ENCODE results near the gene TMEM63B. TPM values are rescaled to one million over a fixed set of nuclear protein-coding genes. Genes with fewer than 3 reads are reported as not detected.

The TMEM63B gene
- total RNA-seq, 6 experiments from 2014 or later = 30.6 to 41.0 (median 36.8) TPM

- 48% methylated on average over 2 of the region's 3 CpGs for WGBS (ENCODE audit: insufficient coverage, low coverage, low lambda C conversion rate, missing lambda C conversion rate)
- DNase-seq (no peak), ATAC-seq (no peak)
- H3K4me1 ChIP-seq = peaks cover 0 to 72% (median 31%) of the 10 kb centered on the region in 4 donors
- H3K9me3 ChIP-seq = no peaks in the 10 kb centered on the region
- intact Hi-C loops (cut with DNase I) = no loop called here
- no peak overlapping the region for H3K27ac ChIP-seq
- TF ChIP-seq CTCF (IDR thresholded peaks at IDR 0.05) (peak; percentile 6 to 21 (median 8)), POLR2A (IDR thresholded peaks at IDR 0.05) (no peak)
- no peaks in the 10 kb centered on the region for H3K27me3 ChIP-seq
- no peak overlapping the region for H3K4me3 ChIP-seq
- H3K36me3 ChIP-seq = peaks cover 0 to 10% (median 2%) of the 10 kb centered on the region in 4 donors
Observed at GRCh38 chr6:44113414-44113813, 13.9 kb upstream of the TMEM63B start.

GRCh38 chr6:44115866-44116265, 11.5 kb upstream of the TMEM63B start:
- Histone ChIP-seq H3K27ac (no peak overlapping the region), H3K4me1 (peaks cover 0 to 70% (median 31%) of the 10 kb centered on the region in 4 donors), H3K36me3 (peaks cover 0 to 10% (median 2%) of the 10 kb centered on the region in 4 donors), H3K4me3 (no peak overlapping the region), H3K27me3 (no peaks in the 10 kb centered on the region), H3K9me3 (no peaks in the 10 kb centered on the region)
- DNase-seq (no peak), ATAC-seq (no peak)
- TF ChIP-seq POLR2A (IDR thresholded peaks at IDR 0.05) (no peak), CTCF (IDR thresholded peaks at IDR 0.05) (no peak)
- whole genome bisulfite sequencing (ENCODE audit: insufficient coverage, low coverage, low lambda C conversion rate, missing lambda C conversion rate) = 77% methylated on average over 5 of the region's 5 CpGs
- intact Hi-C loops (cut with DNase I) = no loop called here

GRCh38 chr6:44116641-44117382, 10.5 kb upstream of the TMEM63B start:
- 65% methylated on average over 4 of the region's 4 CpGs for WGBS (ENCODE audit: insufficient coverage, low coverage, low lambda C conversion rate, missing lambda C conversion rate)
- ATAC-seq = peak; percentile 85 to 91 (median 89)
- Histone ChIP-seq H3K27me3 (no peaks in the 10 kb centered on the region), H3K9me3 (no peaks in the 10 kb centered on the region), H3K36me3 (peaks cover 0 to 10% (median 2%) of the 10 kb centered on the region in 4 donors), H3K4me1 (peaks cover 0 to 62% (median 30%) of the 10 kb centered on the region in 4 donors), H3K27ac (peak overlapping the region in 2 of 3 donors; percentile 13 to 53), H3K4me3 (no peak overlapping the region)
- TF ChIP-seq POLR2A (IDR thresholded peaks at IDR 0.05) (no peak), CTCF (IDR thresholded peaks at IDR 0.05) (no peak)
- intact Hi-C loops (cut with DNase I) = no loop called here
- peak in 1 of 3 donors; percentile 75 for DNase-seq

GRCh38 chr6:44117397-44118128, 9.8 kb upstream of the TMEM63B start:
- Histone ChIP-seq H3K4me1 (peaks cover 0 to 55% (median 26%) of the 10 kb centered on the region in 4 donors), H3K27ac (peak overlapping the region in 2 of 3 donors; percentile 13 to 53), H3K4me3 (no peak overlapping the region), H3K27me3 (no peaks in the 10 kb centered on the region), H3K36me3 (peaks cover 0 to 10% (median 2%) of the 10 kb centered on the region in 4 donors), H3K9me3 (no peaks in the 10 kb centered on the region)
- ATAC-seq (peak; percentile 18 to 69 (median 46)), DNase-seq (no peak)
- TF ChIP-seq POLR2A (IDR thresholded peaks at IDR 0.05) (no peak), CTCF (IDR thresholded peaks at IDR 0.05) (no peak)
- intact Hi-C loops (cut with DNase I) = no loop called here
- WGBS (ENCODE audit: insufficient coverage, low coverage, low lambda C conversion rate, missing lambda C conversion rate) = 20% methylated on average over 6 of the region's 6 CpGs
